Prostate gland (tissue), 2 donors: Measurements from ENCODE around the gene SCAI.
"Not testable (repeated sequence)": the region's sequence is repeated elsewhere in the genome, so short reads cannot be mapped to it uniquely, and the experiment has no call there.

Source experiments
- CTCF ChIP-seq, 4 experiments: fragments of 200-600 bp in 2 of 4; fragments of 450-650 bp in 2 of 4; sonication (generic) in 2 of 4; IDR thresholded peaks; 1 replicate in 3 of 4; 2 replicates in 1 of 4; pipeline ENCODE4 v1.5.1; 2016 to 2019; ENCODE audit warnings: antibody characterized with exemption in 4 of 4, mild to moderate bottlenecking in 2 of 4, moderate library complexity in 2 of 4
- POLR2AphosphoS5 ChIP-seq: sonication (generic); formaldehyde crosslinking; IDR thresholded peaks from one replicate; pipeline ENCODE4 v1.6.1; 2017; ENCODE audit warnings: antibody characterized with exemption

- not testable (repeated sequence) for TF ChIP-seq CTCF (IDR thresholded peaks at IDR 0.05); POLR2AphosphoS5
Observed at GRCh38 chr9:125080797-125081196, 62.5 kb downstream of the SCAI start.
